ENCODE measurements around the gene TK2. TPM values are rescaled to one million over a fixed set of nuclear protein-coding genes. Genes with fewer than 3 reads are reported as not detected.

TK2 gene
- total and polyA plus RNA-seq, 11 donors, result 9.4 to 29.4 (median 17.3) TPM

- H3K9me3 ChIP-seq, result no peaks in the 10 kb centered on the region
- peak in 1 of 4 donors; percentile 2 for ATAC-seq
- peaks cover 0 to 7% (median 0%) of the 10 kb centered on the region in 9 donors for H3K36me3 ChIP-seq
- H3K27me3 ChIP-seq, result no peaks in the 10 kb centered on the region
- H3K4me1 ChIP-seq, result peaks cover 0 to 78% (median 45%) of the 10 kb centered on the region in 12 donors
- 37 to 43% (median 40%) methylated on average over 7 to 8 of the region's 8 CpGs for WGBS, 4 donors
- no peak for DNase-seq
- intact Hi-C loops (cut with DNase I), result loop anchor here in 8 of 10 donors (2.0 to 10.0 kb wide), 10 partner anchors 35 to 190 kb away; partner anchors contain the start of gene CMTM3 (in 4 of the 8)
- peak overlapping the region; percentile 84 to 99 (median 93) for H3K27ac ChIP-seq
- peak overlapping the region; percentile 49 to 78 (median 64) for H3K4me3 ChIP-seq
- TF ChIP-seq CTCF (IDR thresholded peaks at IDR 0.05) (no peak), POLR2A (IDR thresholded peaks at IDR 0.05) (no peak)
Observed at GRCh38 chr16:66551788-66552285, 1.9 kb upstream of the TK2 start.

- DNase-seq (peak in 1 of 5 donors; percentile 68), ATAC-seq (no peak)
- no peaks in the 10 kb centered on the region for H3K27me3 ChIP-seq
- peaks cover 0 to 73% (median 45%) of the 10 kb centered on the region in 12 donors for H3K4me1 ChIP-seq
- intact Hi-C loops (cut with DNase I), result loop anchor here in 6 of 10 donors (2.0 to 10.0 kb wide), 9 partner anchors 34 to 189 kb away; partner anchors contain the start of gene CMTM3 (in 2 of the 6)
- peak overlapping the region in 9 of 12 donors; percentile 84 to 99 (median 93) for H3K27ac ChIP-seq
- H3K4me3 ChIP-seq, result peak overlapping the region in 3 of 12 donors; percentile 65 to 78 (median 66)
- peak in 5 of 12 donors; percentile 5 to 20 (median 6) for TF ChIP-seq CTCF (IDR thresholded peaks at IDR 0.05)
- no peak for TF ChIP-seq POLR2A (IDR thresholded peaks at IDR 0.05)
- H3K9me3 ChIP-seq, result no peaks in the 10 kb centered on the region
- H3K36me3 ChIP-seq, result peaks cover 0 to 7% (median 0%) of the 10 kb centered on the region in 9 donors
- 43 to 50% (median 49%) methylated on average over 6 of the region's 6 CpGs for WGBS, 4 donors
Observed at GRCh38 chr16:66551348-66551759, 1.4 kb upstream of the TK2 start.

GRCh38 chr16:66548868-66549267 is 1.1 kb downstream of the TK2 start:
- peaks cover 0 to 32% (median 14%) of the 10 kb centered on the region in 9 donors for H3K36me3 ChIP-seq
- TF ChIP-seq CTCF (IDR thresholded peaks at IDR 0.05), result no peak
- no peak for TF ChIP-seq POLR2A (IDR thresholded peaks at IDR 0.05)
- peak overlapping the region; percentile 88 to 99 (median 97) for H3K27ac ChIP-seq
- DNase-seq (no peak), ATAC-seq (no peak)
- no peaks in the 10 kb centered on the region for H3K9me3 ChIP-seq
- peak overlapping the region in 11 of 12 donors; percentile 65 to 95 (median 76) for H3K4me3 ChIP-seq
- intact Hi-C loops (cut with DNase I), result loop anchor here in 2 of 10 donors (2.0 kb wide), 1 partner anchor 32 kb away; no protein-coding TSS in a partner anchor
- WGBS, 4 donors, result 64 to 77% (median 69%) methylated on average over 9 of the region's 9 CpGs
- H3K27me3 ChIP-seq, result no peaks in the 10 kb centered on the region
- H3K4me1 ChIP-seq, result peaks cover 0 to 66% (median 43%) of the 10 kb centered on the region in 12 donors

- Histone ChIP-seq H3K27me3 (no peaks in the 10 kb centered on the region), H3K36me3 (peaks cover 0 to 39% (median 22%) of the 10 kb centered on the region in 9 donors), H3K27ac (peak overlapping the region in 9 of 12 donors; percentile 22 to 99 (median 97)), H3K4me3 (peak overlapping the region in 2 of 12 donors; percentile 88 to 91), H3K4me1 (peaks cover 0 to 64% (median 36%) of the 10 kb centered on the region in 12 donors), H3K9me3 (no peaks in the 10 kb centered on the region)
- intact Hi-C loops (cut with DNase I), result loop anchor here in 2 of 10 donors (2.0 kb wide), 1 partner anchor 31 kb away; no protein-coding TSS in a partner anchor
- 86 to 92% (median 88%) methylated on average over 4 of the region's 4 CpGs for WGBS, 4 donors
- ATAC-seq, result no peak
- no peak for DNase-seq
- TF ChIP-seq CTCF (IDR thresholded peaks at IDR 0.05), result no peak
- TF ChIP-seq POLR2A (IDR thresholded peaks at IDR 0.05), result no peak
Observed at GRCh38 chr16:66548068-66548467, 1.9 kb downstream of the TK2 start.

Measured in heart left ventricle (tissue), 16 donors.